ENCODE results near the gene PDGFRB. TPM values are rescaled to one million over a fixed set of nuclear protein-coding genes. Genes with fewer than 3 reads are reported as not detected.

PDGFRB gene
- total RNA-seq, 1 donor from 2014 or later = 215 TPM

- ATAC-seq (peak; percentile 19), DNase-seq (ENCODE audit: low spot score) (peak; percentile 56)
- intact Hi-C loops (cut with DNase I) = no loop called here
Observed at GRCh38 chr5:150124111-150124557, 31.5 kb downstream of the PDGFRB start.

DNA sequence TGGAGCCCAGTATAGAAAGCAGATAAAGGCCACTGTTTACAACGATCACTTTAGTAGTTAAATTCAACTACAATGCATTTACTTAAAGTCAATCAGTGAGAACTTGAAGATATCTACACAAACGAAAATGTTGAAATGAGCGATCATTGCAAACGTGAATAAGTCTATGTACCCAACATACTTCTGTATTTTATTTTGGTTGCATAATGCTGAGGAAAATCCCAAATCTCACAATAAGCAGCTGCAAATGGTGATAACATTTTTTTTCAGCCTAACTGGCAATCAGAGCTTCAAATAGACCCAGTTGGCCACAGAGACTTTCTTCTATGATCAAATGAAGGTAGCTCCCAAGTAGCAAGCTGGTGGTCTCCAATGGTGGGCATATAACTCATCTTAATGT lies 32.1 kb downstream of the PDGFRB start:
- no peak for ATAC-seq

DNA sequence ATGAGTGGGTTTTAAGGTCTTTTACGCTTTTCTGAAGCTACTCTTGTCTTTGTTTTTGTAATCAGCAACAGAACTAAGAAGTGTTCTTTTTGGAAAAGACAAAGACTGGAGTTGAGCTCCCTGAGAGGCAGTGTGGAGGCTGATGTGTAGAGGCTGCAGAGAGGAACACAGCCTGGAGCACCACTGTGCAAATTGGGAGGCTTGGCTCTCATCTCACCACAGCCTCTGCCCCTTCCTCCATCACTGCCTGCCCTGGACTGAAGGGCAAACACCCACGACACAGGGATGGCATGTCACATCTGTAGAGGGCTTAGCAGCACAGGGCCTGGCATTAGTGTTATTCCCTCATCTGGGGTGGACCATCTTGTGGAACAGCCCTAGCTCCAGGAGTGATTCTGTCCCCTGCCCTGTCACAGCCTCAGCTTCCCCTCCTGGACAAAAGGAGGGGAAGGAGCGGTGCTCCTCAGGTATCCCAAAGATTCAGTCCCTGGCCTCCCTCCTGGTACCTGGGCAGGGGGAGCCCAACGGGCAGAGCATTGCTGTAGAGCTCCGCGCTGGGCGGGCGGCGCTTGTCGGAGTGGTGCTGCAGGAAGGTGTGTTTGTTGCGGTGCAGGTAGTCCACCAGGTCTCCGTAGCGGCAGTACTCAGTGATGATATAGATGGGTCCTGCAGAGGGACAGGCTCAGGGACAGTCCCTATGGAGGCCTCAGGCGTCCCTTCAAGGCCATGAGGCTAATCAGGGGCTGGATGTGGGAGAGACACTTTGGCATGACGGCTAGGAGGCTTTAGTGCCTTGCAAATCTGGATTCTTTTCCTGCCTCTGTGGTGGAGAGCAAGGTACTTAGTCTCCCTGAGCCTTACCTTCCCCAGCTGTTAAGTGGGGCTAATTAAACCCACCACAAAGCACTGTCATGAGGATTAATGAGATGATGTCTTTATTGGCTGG lies 32.8 kb downstream of the PDGFRB start:
- ATAC-seq (no peak), DNase-seq (ENCODE audit: low spot score) (peak; percentile 50)
- intact Hi-C loops (cut with DNase I) = no loop called here

More for the DNA sequence above, 32.1 kb downstream of the PDGFRB start:
- intact Hi-C loops (cut with DNase I) = no loop called here
- no peak for DNase-seq (ENCODE audit: low spot score)

GRCh38 chr5:150122158-150122510 lies 33.5 kb downstream of the PDGFRB start:
- DNase-seq (ENCODE audit: low spot score) (peak; percentile 54), ATAC-seq (no peak)
- intact Hi-C loops (cut with DNase I) = no loop called here

DNA sequence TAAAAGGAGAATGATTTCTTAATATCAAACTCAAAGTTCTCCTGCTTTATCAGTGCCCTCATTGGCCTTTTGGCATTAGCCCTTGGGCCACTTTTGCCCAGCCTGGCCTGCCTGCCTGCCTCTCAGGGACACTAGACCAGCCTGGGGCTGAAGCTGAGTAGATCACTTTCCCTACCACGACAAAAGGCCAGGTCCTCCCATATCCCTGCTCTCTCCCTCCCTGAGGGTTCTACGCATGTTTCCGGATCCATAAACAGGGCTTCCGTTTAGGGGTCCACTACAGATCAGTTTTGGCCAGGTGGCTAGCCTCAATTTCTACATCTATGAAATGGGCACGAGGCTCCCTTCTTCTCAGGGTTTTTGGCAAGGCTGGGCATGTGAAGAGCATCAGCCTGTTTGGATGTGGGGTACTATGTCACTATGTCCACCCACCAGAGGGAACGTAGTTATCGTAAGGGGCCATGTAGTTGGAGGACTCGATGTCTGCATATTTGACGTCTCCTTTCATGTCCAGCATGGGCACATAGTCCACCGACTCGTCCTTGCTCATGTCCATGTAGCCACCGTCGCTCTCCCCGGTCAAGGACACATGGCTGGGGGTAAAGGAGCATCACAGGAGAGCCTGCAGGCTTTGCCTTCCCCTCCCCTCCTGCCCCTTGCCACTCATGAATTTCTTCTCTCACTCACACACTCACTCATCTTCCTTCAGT lies 34.0 kb downstream of the PDGFRB start:
- intact Hi-C loops (cut with DNase I) = no loop called here
- DNase-seq (ENCODE audit: low spot score) = peak; percentile 51
- ATAC-seq = no peak

- intact Hi-C loops (cut with DNase I) = no loop called here
- no peak for ATAC-seq
- peak; percentile 45 for DNase-seq (ENCODE audit: low spot score)
Observed at GRCh38 chr5:150120617-150121447, 34.8 kb downstream of the PDGFRB start.

- ATAC-seq (no peak), DNase-seq (ENCODE audit: low spot score) (peak; percentile 50)
- intact Hi-C loops (cut with DNase I) = no loop called here
Observed at GRCh38 chr5:150120062-150120441, 35.6 kb downstream of the PDGFRB start.

- intact Hi-C loops (cut with DNase I) = no loop called here
- no peak for ATAC-seq
- peak; percentile 58 for DNase-seq (ENCODE audit: low spot score)
Observed at GRCh38 chr5:150119421-150120061, 36.1 kb downstream of the PDGFRB start.

- ATAC-seq = no peak
- no peak for DNase-seq (ENCODE audit: low spot score)
- intact Hi-C loops (cut with DNase I) = no loop called here
Observed at GRCh38 chr5:150118561-150119229, 37.0 kb downstream of the PDGFRB start.

DNA sequence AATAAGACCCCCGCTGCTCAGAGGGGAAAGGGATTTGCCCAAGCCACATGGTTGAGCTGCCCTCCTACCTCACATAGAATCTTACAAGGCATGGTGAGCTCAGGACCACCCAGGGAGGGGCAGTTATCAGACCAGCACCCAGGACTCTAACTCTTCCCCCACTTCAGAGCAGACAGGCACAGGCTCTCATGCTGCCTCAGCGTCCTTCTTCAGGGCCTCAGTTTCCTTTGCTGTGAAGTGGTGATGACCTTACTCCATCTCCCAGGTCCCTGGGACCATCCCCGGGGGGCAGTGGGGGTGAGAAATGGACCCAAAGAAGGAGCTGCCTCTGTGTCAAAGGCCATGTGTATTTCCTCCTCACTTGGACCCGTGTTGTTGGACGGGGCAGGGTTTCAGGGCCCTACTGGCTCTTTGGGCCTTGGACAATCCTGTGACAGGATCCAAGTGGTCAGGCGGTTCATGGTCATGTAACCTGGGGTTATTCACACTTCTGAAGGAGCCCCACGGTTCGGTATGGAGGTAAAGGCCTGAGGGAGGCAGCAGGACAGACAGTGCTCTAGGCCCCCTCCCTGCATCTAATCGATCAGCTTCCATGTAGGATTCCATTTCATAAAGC lies 37.6 kb downstream of the PDGFRB start:
- ATAC-seq (no peak), DNase-seq (ENCODE audit: low spot score) (peak; percentile 18)
- intact Hi-C loops (cut with DNase I) = no loop called here

GRCh38 chr5:150116667-150117400 lies 38.8 kb downstream of the PDGFRB start:
- no peak for DNase-seq (ENCODE audit: low spot score)
- no peak for ATAC-seq

DNA sequence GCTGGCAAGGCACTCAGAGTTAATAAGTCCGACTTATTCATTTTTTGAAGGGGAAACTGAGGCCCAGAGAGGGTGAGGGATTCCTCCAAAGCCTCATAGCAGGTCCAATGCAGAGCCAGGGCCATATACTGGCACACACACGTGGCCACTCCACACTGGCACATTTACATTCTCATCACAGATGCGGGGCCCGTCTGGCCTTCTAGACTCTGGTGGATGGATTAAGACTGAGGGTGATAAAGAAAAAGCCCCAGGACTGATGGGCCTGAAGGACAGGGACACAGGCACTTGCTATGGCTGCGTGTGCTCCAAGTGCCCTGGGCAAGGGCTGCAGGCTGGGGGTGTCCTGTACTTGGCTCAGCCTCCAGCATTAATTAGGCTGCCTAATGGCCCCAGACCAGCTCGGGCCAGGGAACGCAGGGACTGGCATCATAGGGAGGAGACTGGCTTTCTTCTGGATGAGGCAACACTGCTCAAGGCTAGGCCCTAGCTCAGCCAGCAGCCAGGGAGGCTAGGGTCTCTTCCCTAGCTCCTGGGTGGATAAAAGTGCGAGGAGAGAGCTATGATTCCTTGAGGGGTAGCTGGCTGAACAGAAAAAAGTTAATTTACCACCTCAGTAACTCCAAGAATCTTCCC lies 40.8 kb downstream of the PDGFRB start:
- no peak for DNase-seq (ENCODE audit: low spot score)

More at GRCh38 chr5:150116667-150117400, 38.8 kb downstream of the PDGFRB start:
- intact Hi-C loops (cut with DNase I) = no loop called here

GRCh38 chr5:150114102-150114641 lies 41.5 kb downstream of the PDGFRB start:
- DNase-seq (ENCODE audit: low spot score) (no peak), ATAC-seq (peak; percentile 5)
- intact Hi-C loops (cut with DNase I) = no loop called here

More for the DNA sequence above, 40.8 kb downstream of the PDGFRB start:
- intact Hi-C loops (cut with DNase I) = no loop called here
- ATAC-seq = no peak

DNA sequence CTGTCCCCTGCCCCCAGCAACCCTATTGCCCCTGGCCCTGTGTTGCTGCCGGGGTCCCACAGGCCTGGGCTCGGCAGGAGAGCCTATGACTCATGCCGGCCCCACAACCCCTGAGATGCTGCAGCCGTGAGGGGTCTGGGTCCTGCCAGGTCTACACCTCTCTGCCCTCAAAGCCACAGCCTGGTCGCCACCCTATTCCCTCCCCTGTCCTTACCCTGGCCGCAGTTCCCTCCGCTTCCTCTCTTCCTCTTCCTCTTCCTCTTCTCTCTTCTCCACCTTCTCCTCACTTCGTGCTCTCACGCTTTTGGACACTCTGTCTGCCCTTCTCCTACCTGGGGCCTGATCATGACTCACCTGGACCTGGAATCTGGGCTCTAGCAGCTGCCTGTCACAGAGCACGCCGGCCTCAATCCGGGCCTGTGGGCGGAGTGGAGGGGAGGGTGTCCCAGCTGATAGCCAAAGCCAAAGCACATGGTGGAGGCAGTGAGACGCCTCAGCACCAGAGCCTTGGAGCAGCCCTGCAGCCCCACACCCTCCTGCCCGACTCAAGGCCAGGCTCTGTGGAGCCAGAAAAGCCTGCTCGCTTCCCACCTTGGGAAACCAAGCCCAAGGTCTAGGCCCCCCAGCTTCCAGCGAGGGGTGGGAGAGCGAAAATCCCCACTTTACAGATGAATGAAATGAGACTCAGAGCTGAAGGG lies 42.4 kb downstream of the PDGFRB start:
- DNase-seq (ENCODE audit: low spot score) (peak; percentile 60), ATAC-seq (peak; percentile 48)
- intact Hi-C loops (cut with DNase I) = no loop called here

- intact Hi-C loops (cut with DNase I) = no loop called here
- DNase-seq (ENCODE audit: low spot score) (peak; percentile 72), ATAC-seq (peak; percentile 59)
Observed at GRCh38 chr5:150112201-150113046, 43.2 kb downstream of the PDGFRB start.

Data from sciatic nerve (tissue), 2 donors.